GM12878 (cell line): ENCODE measurements around the gene CUL9. TPM values are rescaled to one million over a fixed set of nuclear protein-coding genes. Genes with fewer than 3 reads are reported as not detected.

Experiments used
- ATAC-seq: fragments of 200-7000 bp; cut with Tn5 transposase; 3 replicates; pipeline ENCODE4 v1.9.1; 2020; ENCODE audit warnings: mild to moderate bottlenecking, moderate library complexity
- BruUV-seq: library from RNA; stranded (reverse); fragments of 400-500 nt; replicated peaks from 2 replicates; lab custom pipeline; 2021; lab: Mats Ljungman, UMichigan
- CTCF ChIA-PET: fragments of 300-600 bp; sonication (Branson Sonifier 250); formaldehyde crosslinking; extraction: SDS; loops from one replicate; lab custom pipeline; 2021; ENCODE audit warnings: inconsistent platforms; lab: Yijun Ruan, JAX
- POLR2A ChIA-PET: fragments of 350-600 bp; formaldehyde crosslinking; extraction: SDS; loops from one replicate; lab custom pipeline; 2021; ENCODE audit warnings: inconsistent platforms; lab: Charles Lee
- RAD21 ChIA-PET: fragments of 300-600 bp; sonication (Branson Sonifier 250); formaldehyde crosslinking; loops from one replicate; lab custom pipeline; 2023; ENCODE audit warnings: antibody characterized with exemption; ENCODE audit not compliant: unreplicated experiment; lab: Charles Lee
- SMC1A ChIA-PET: fragments of 300-600 bp; sonication (Branson Sonifier 250); formaldehyde crosslinking; loops from one replicate; lab custom pipeline; 2023; ENCODE audit not compliant: unreplicated experiment, uncharacterized antibody; lab: Charles Lee
- DNase-seq: peaks from one replicate; pipeline ENCODE4 v3.0.0-alpha.2; 2011; ENCODE audit warnings: low read depth, low spot score
- FAIRE-seq: peaks from 3 replicates; lab custom pipeline; 2011; peaks lifted over from hg19 to GRCh38; lab: Jason Lieb, UNC
- H2AFZ ChIP-seq: 2 replicates; pipeline ENCODE4 v1.6.0; 2011; ENCODE audit warnings: low read depth, low read length, control low read depth; ENCODE audit not compliant: control insufficient read depth
- H3K27ac ChIP-seq: 2 replicates; pipeline ENCODE4 v1.5.1; 2011; ENCODE audit warnings: control low read depth; ENCODE audit not compliant: control insufficient read depth, insufficient read depth
- H3K27me3 ChIP-seq, 2 experiments: replicated peaks in 1 of 2; 2 replicates each; pipeline versions ENCODE4 v1.6.0 to v1.6.1; 2011; ENCODE audit warnings: low read length in 1 of 2; ENCODE audit not compliant: control insufficient read depth in 2 of 2, insufficient read depth in 2 of 2
- H3K36me3 ChIP-seq, 2 experiments: 2 replicates each; pipeline ENCODE4 v1.5.1; 2011; ENCODE audit warnings: low read length in 1 of 2; ENCODE audit not compliant: control insufficient read depth in 2 of 2, insufficient read depth in 2 of 2
- H3K4me1 ChIP-seq: 2 replicates; pipeline ENCODE4 v1.6.1; 2011; ENCODE audit warnings: mild to moderate bottlenecking, low read length, moderate library complexity, mixed read lengths; ENCODE audit not compliant: control insufficient read depth, insufficient read depth
- H3K4me2 ChIP-seq: 2 replicates; pipeline ENCODE4 v1.6.0; 2011; ENCODE audit warnings: control low read depth; ENCODE audit not compliant: control insufficient read depth, insufficient read depth
- H3K4me3 ChIP-seq: fragments of 200-600 bp; sonication (generic); 2 replicates; pipeline ENCODE4 v1.5.1; 2016
- H3K79me2 ChIP-seq: 2 replicates; pipeline ENCODE4 v1.6.0; 2011; ENCODE audit warnings: low read length; ENCODE audit not compliant: control insufficient read depth, insufficient read depth
- H3K9ac ChIP-seq: 2 replicates; pipeline ENCODE4 v1.8.0; 2011; ENCODE audit warnings: low read length, control low read depth, mixed read lengths; ENCODE audit not compliant: control insufficient read depth, insufficient read depth
- H3K9me3 ChIP-seq: replicated peaks from 3 replicates; pipeline ENCODE4 v1.5.1; 2011; ENCODE audit warnings: mild to moderate bottlenecking, low read length; ENCODE audit not compliant: control insufficient read depth, insufficient read depth
- H4K20me1 ChIP-seq: 2 replicates; pipeline ENCODE4 v1.6.0; 2011; ENCODE audit not compliant: control insufficient read depth, insufficient read depth
- BHLHE40 ChIP-seq, 2 experiments: fragments of 450-650 bp in 1 of 2; IDR thresholded peaks; 2 replicates each; pipeline ENCODE4 v1.6.1; 2011 to 2017; ENCODE audit warnings: low read depth in 2 of 2, borderline replicate concordance in 1 of 2, improper control_type of control experiment in 1 of 2, low read length in 1 of 2, mild to moderate bottlenecking in 1 of 2
- EGR1 ChIP-seq, 2 experiments: IDR thresholded peaks; 1 replicate in 1 of 2; 2 replicates in 1 of 2; pipeline ENCODE4 v1.6.1; 2011 to 2012; ENCODE audit warnings: low read depth in 2 of 2, low read length in 2 of 2, borderline replicate concordance in 1 of 2, mild to moderate bottlenecking in 1 of 2, moderate library complexity in 1 of 2
- EP300 ChIP-seq, 2 experiments: fragments of 150-350 bp in 1 of 2; IDR thresholded peaks; 2 replicates each; pipeline ENCODE4 v1.6.1; 2011 to 2012; ENCODE audit warnings: low read depth in 2 of 2, low read length in 2 of 2, borderline replicate concordance in 1 of 2, improper control_type of control experiment in 1 of 2, inconsistent platforms in 1 of 2; ENCODE audit not compliant: control insufficient read depth in 1 of 2
- FOXK2 ChIP-seq: fragments of 450-650 bp; IDR thresholded peaks from 2 replicates; pipeline ENCODE4 v1.6.1; 2017; ENCODE audit warnings: mild to moderate bottlenecking, moderate library complexity
- FOXM1 ChIP-seq: IDR thresholded peaks from 2 replicates; pipeline ENCODE4 v1.6.1; 2012; ENCODE audit warnings: low read depth, mild to moderate bottlenecking, inconsistent platforms, low read length, moderate library complexity
- GABPA ChIP-seq: IDR thresholded peaks from 2 replicates; pipeline ENCODE4 v1.6.1; 2014; ENCODE audit warnings: antibody characterized with exemption, low read depth, mild to moderate bottlenecking, inconsistent platforms
- JUND ChIP-seq: IDR thresholded peaks from 2 replicates; pipeline ENCODE4 v1.6.1; 2012; ENCODE audit warnings: low read depth, mild to moderate bottlenecking, low read length, improper control_type of control experiment, moderate library complexity
- MLLT1 ChIP-seq: fragments of 450-650 bp; IDR thresholded peaks from 2 replicates; pipeline ENCODE4 v1.6.1; 2016; ENCODE audit warnings: mild to moderate bottlenecking
- NFIC ChIP-seq: IDR thresholded peaks from 2 replicates; pipeline ENCODE4 v1.6.1; 2012; ENCODE audit warnings: low read depth, mild to moderate bottlenecking, inconsistent platforms, low read length, moderate library complexity
- NFYB ChIP-seq: IDR thresholded peaks from 2 replicates; pipeline ENCODE4 v1.6.1; 2011; ENCODE audit warnings: low read depth, mild to moderate bottlenecking, low read length, improper control_type of control experiment, moderate library complexity; ENCODE audit not compliant: insufficient read depth
- NR2C2 ChIP-seq: IDR thresholded peaks from 2 replicates; pipeline ENCODE4 v1.6.1; 2011; ENCODE audit warnings: borderline replicate concordance, low read depth; ENCODE audit not compliant: control insufficient read depth, insufficient read length
- NRF1 ChIP-seq: conservative IDR thresholded peaks from 2 replicates; pipeline ENCODE4 v1.6.1; 2011; ENCODE audit warnings: mild to moderate bottlenecking, low read depth, low read length, improper control_type of control experiment
- PBX3 ChIP-seq: IDR thresholded peaks from 2 replicates; pipeline ENCODE4 v1.6.1; 2011; ENCODE audit warnings: mild to moderate bottlenecking, low read depth, low read length, moderate library complexity; ENCODE audit not compliant: insufficient replicate concordance
- SREBF2 ChIP-seq: IDR thresholded peaks from 2 replicates; pipeline ENCODE4 v1.6.1; 2012; ENCODE audit warnings: mild to moderate bottlenecking, low read length
- STAT3 ChIP-seq: IDR thresholded peaks from 2 replicates; pipeline ENCODE4 v1.6.1; 2011; ENCODE audit warnings: low read depth, low read length, improper control_type of control experiment
- WGBS: methylation state at CpG from one replicate; pipeline ENCODE4 v1.1.6; 2016; ENCODE audit warnings: low lambda C conversion rate; ENCODE audit not compliant: insufficient replicate concordance, insufficient coverage; ENCODE audit errors: missing lambda C conversion rate; 5-methylcytosine and 5-hydroxymethylcytosine counted together
- in situ Hi-C: fragments of 300-500 bp; cut with MboI; formaldehyde crosslinking; loops from 9 replicates; pipeline ENCODE4 v1.14.3; 2018; ENCODE audit warnings: mixed read lengths
- intact Hi-C: fragments of 100-400 bp; cut with micrococcal nuclease; formaldehyde crosslinking; loops from one replicate; pipeline ENCODE4 v1.14.2; 2022; ENCODE audit not compliant: unreplicated experiment
- polyA plus RNA-seq, 11 experiments: library from polyadenylated mRNA; depleted of rRNA in 4 of 11; unstranded in 6 of 11; stranded (reverse) in 5 of 11; fragments of >200 nt; fragmentation: Nextera tagmentation in 4 of 11; fragmentation: Illumina TruSeq in 1 of 11; extraction: Ambion mirVana in 4 of 11; extraction: Trizol in 1 of 11; gene quantifications; 1 replicate in 1 of 11; 2 replicates in 10 of 11; pipeline versions ENCODE4 v1.2.1 to v1.2.3, GENCODE V29; 2011 to 2016; ENCODE audit warnings: inconsistent platforms in 2 of 11, missing spikeins in 2 of 11, low read depth in 1 of 11
- total RNA-seq, 4 experiments: library from RNA; depleted of rRNA in 3 of 4; stranded (reverse); fragments of >200 nt in 3 of 4; fragmentation: Illumina TruSeq in 1 of 4; extraction: Trizol in 1 of 4; gene quantifications; 2 replicates each; pipeline versions ENCODE4 v1.2.1 to v1.2.3, GENCODE V29; 2013 to 2021
- TF ChIP-seq, protein P1 (sequence below): IDR thresholded peaks from 2 replicates; pipeline ENCODE4 v1.6.1; 2011; ENCODE audit warnings: low read depth, mild to moderate bottlenecking, low read length, moderate library complexity, borderline replicate concordance; ENCODE audit errors: extremely low read depth
- TF ChIP-seq, protein P2 (sequence below): fragments of 450-650 bp; IDR thresholded peaks from 2 replicates; pipeline ENCODE4 v1.6.1; 2014; ENCODE audit warnings: mild to moderate bottlenecking

The CUL9 gene
- total and polyA plus RNA-seq, 10 of the 15 experiments (the other 5 are each of a cell fraction or from before 2014, with no cell fraction given) = 1.2 to 48.3 (median 17.2) TPM

DNA sequence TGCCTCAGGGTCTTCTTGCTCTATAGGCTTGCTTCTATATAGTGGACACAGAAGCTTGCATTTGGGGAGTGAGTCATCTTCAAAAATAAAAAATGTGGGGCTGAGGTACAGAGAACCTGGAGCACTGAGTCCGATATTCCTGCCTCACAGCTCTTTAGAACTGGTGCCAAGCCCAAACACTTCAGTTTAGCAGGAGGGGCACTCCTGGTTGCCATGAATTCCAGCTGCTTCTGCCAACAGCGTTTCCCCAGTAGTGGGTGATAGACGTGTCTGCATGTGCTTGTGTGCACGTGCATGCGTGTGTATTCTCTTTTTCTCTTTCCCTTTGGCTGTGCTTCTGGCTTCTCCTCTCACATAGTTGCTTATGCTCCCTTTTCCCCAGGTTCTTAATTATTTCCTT is 35.4 kb downstream of the CUL9 start:
- FAIRE-seq = no peak
- TF ChIP-seq, protein P1, sequence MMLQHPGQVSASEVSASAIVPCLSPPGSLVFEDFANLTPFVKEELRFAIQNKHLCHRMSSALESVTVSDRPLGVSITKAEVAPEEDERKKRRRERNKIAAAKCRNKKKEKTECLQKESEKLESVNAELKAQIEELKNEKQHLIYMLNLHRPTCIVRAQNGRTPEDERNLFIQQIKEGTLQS = no peak
- TF ChIP-seq GABPA = no peak
- no peak for TF ChIP-seq EP300 (IDR thresholded peaks at IDR 0.05; ENCODE audit: borderline replicate concordance in 1 of 2, control insufficient read depth in 1 of 2, low read depth in 2 of 2, low read length in 2 of 2)
- TF ChIP-seq, protein P2, sequence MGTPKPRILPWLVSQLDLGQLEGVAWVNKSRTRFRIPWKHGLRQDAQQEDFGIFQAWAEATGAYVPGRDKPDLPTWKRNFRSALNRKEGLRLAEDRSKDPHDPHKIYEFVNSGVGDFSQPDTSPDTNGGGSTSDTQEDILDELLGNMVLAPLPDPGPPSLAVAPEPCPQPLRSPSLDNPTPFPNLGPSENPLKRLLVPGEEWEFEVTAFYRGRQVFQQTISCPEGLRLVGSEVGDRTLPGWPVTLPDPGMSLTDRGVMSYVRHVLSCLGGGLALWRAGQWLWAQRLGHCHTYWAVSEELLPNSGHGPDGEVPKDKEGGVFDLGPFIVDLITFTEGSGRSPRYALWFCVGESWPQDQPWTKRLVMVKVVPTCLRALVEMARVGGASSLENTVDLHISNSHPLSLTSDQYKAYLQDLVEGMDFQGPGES = no peak
- no peak for TF ChIP-seq NRF1
- TF ChIP-seq PBX3 = no peak
- TF ChIP-seq NFIC = no peak
- TF ChIP-seq NFYB = no peak
- TF ChIP-seq EGR1 (IDR thresholded peaks at IDR 0.05; ENCODE audit: borderline replicate concordance in 1 of 2, low read depth in 2 of 2, low read length in 2 of 2) = no peak
- TF ChIP-seq MLLT1 = no peak
- TF ChIP-seq NR2C2 = no peak
- no peak for TF ChIP-seq SREBF2
- TF ChIP-seq STAT3 = no peak
- no peak for TF ChIP-seq FOXK2
- no peak for TF ChIP-seq FOXM1
- no peak for TF ChIP-seq JUND
- TF ChIP-seq BHLHE40 (IDR thresholded peaks at IDR 0.05; ENCODE audit: borderline replicate concordance in 1 of 2, low read depth in 2 of 2, low read length in 1 of 2) = no peak
- intact Hi-C loops = no loop called here

More for the DNA sequence above, 35.4 kb downstream of the CUL9 start:
- no peak overlapping the region for H3K9ac ChIP-seq
- peaks cover 0 to 1% of the 10 kb centered on the region in 2 experiments; a peak in 2 of 4 replicates for H3K36me3 ChIP-seq
- H2AFZ ChIP-seq = no peak overlapping the region
- H3K79me2 ChIP-seq = no peaks in the 10 kb centered on the region
- ChIA-PET SMC1A (interaction anchor here (1.4 kb wide), 1 partner anchor 21 kb away, joined by 4 read pairs; no protein-coding TSS in a partner anchor), RAD21 (no interaction called here), CTCF (interaction anchor here (2.7 kb wide), 1 partner anchor 12 kb away, joined by 8 read pairs; the partner anchor contains the start of gene DNPH1), POLR2A (no interaction called here)
- H3K4me2 ChIP-seq = no peak overlapping the region
- no peaks in the 10 kb centered on the region; the same call in 1 of the 2 replicates for H3K4me1 ChIP-seq
- ATAC-seq = no peak
- in situ Hi-C loops = no loop called here
- no peaks in the 10 kb centered on the region for H4K20me1 ChIP-seq
- BruUV-seq = no TSS peak
- no peak overlapping the region for H3K27ac ChIP-seq
- whole genome bisulfite sequencing = 91% methylated on average over 5 of the region's 5 CpGs
- H3K9me3 ChIP-seq = no peaks in the 10 kb centered on the region
- H3K4me3 ChIP-seq = no peak overlapping the region
- no peak for DNase-seq
- no peaks in the 10 kb centered on the region for H3K27me3 ChIP-seq
